ENCODE results near the gene MCF2L. TPM values are rescaled to one million over a fixed set of nuclear protein-coding genes. Genes with fewer than 3 reads are reported as not detected.

Gene MCF2L
- total RNA-seq, 1 donor from 2014 or later = 16.5 TPM

DNA sequence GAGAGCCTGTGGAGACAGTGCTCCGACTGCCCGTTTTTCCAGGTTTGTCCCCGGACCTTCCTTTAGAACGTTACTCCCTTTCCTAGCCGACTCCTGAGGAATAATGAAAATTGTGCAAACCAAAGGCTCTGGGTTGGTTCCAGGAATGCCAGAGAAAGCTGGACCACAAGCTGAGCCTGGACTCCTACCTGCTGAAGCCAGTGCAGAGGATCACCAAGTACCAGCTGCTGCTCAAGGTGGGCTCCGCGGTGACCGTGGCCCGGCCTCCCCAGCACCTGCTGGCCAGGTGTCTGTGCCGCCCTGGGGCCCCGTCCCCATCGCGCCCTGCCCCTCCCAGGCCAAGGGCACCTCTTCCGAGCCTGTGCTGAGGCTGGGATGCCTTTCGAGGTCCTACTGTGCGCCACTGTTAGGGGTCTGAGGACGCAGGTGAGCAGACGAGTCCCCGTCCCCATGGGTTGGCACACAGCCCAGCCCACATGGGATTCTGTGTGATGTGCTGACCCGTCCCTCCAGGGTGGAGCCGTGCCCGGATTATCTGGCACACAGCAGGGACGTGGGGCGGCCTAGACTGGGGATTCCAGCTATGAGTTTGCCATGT lies 116.0 kb downstream of the MCF2L start:
- Mint-ChIP-seq H3K4me1 (ENCODE audit: unreplicated experiment) (peaks cover 4% of the 10 kb centered on the region), H3K27ac (ENCODE audit: unreplicated experiment) (no peak overlapping the region), H3K9me3 (ENCODE audit: unreplicated experiment) (no peaks in the 10 kb centered on the region), H3K27me3 (ENCODE audit: unreplicated experiment) (peaks cover 8% of the 10 kb centered on the region), H3K4me3 (ENCODE audit: unreplicated experiment) (no peak overlapping the region), H3K36me3 (ENCODE audit: low read depth, unreplicated experiment) (peaks cover 7% of the 10 kb centered on the region)
- TF ChIP-seq, protein P1, sequence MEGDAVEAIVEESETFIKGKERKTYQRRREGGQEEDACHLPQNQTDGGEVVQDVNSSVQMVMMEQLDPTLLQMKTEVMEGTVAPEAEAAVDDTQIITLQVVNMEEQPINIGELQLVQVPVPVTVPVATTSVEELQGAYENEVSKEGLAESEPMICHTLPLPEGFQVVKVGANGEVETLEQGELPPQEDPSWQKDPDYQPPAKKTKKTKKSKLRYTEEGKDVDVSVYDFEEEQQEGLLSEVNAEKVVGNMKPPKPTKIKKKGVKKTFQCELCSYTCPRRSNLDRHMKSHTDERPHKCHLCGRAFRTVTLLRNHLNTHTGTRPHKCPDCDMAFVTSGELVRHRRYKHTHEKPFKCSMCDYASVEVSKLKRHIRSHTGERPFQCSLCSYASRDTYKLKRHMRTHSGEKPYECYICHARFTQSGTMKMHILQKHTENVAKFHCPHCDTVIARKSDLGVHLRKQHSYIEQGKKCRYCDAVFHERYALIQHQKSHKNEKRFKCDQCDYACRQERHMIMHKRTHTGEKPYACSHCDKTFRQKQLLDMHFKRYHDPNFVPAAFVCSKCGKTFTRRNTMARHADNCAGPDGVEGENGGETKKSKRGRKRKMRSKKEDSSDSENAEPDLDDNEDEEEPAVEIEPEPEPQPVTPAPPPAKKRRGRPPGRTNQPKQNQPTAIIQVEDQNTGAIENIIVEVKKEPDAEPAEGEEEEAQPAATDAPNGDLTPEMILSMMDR (IDR thresholded peaks at IDR 0.05; ENCODE audit: unreplicated experiment) = no peak
- no peak for DNase-seq (ENCODE audit: low spot score)

DNA sequence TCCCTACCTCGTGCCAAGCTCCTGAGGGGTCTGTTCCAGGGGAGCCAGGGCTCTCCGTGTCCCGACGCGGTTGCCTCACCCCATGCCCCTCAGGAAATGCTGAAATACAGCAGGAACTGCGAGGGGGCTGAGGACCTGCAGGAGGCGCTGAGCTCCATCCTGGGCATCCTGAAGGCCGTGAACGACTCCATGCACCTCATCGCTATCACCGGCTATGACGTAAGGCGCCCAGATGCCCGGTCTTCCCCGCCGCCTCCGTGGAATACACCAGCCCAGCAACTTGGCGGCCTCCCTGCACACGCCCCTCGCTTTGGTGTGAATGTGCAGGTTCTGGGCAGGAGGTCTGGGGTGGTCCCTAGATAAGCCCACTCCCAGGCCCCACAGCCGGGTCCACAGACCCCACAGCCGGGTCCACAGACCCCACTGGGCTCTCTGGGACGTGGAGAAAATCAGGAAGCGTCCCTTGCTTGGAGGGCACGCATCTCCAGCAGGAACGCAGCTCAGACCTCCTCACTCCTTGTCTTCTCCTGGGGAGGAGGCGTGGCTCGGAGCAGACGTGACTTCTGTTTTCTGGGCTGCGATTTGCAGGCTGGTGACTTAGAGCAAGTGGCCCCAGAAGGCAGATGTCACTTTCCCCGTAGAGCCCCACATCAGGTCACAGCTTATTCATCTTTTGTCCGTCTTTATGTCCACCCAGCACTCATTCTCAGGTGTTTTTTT lies 117.2 kb downstream of the MCF2L start:
- no peaks in the 10 kb centered on the region for H3K9me3 Mint-ChIP-seq (ENCODE audit: unreplicated experiment)
- DNase-seq (ENCODE audit: low spot score) = no peak
- H3K4me3 Mint-ChIP-seq (ENCODE audit: unreplicated experiment) = no peak overlapping the region
- H3K27ac Mint-ChIP-seq (ENCODE audit: unreplicated experiment) = no peak overlapping the region
- peaks cover 8% of the 10 kb centered on the region for H3K27me3 Mint-ChIP-seq (ENCODE audit: unreplicated experiment)
- TF ChIP-seq, protein P1 (IDR thresholded peaks at IDR 0.05; ENCODE audit: unreplicated experiment) = no peak
- H3K4me1 Mint-ChIP-seq (ENCODE audit: unreplicated experiment) = peaks cover 4% of the 10 kb centered on the region
- peaks cover 7% of the 10 kb centered on the region for H3K36me3 Mint-ChIP-seq (ENCODE audit: low read depth, unreplicated experiment)

DNA sequence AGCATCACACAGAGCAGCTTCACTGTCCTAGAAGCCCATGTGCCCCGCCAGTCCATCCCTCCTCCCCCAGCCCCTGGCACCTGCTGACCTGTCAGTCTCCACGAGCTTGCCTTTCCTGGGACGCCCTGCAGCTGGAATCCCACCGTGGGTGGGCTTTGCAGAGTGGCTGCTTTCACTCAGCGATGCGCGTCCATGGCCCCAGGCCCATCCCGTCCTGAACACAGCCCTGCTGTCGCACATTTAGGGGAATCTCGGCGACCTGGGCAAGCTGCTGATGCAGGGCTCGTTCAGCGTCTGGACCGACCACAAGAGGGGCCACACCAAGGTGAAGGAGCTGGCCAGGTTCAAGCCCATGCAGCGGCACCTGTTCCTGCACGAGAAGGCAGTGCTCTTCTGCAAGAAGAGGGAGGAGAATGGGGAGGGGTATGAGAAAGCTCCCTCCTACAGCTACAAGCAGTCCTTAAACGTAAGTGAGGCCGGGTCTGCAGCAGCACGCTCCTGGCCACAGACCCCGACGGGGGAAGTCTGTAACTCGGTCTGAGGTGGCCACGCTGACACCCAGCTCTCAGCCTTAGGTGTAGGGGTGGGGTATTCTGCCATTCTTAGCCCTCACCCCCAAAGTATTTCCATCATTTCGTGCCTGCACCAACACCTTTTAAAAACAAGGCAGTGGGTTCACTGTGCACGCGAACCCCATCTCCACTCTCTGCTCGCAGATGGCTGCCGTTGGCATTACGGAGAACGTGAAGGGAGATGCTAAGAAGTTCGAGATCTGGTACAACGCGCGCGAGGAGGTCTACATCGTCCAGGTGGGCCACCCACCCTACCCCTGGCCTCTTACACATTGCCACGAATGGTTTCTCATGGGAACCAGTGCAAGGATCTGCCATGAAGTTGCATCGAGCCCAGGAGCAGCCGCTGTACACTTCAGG lies 118.2 kb downstream of the MCF2L start:
- Mint-ChIP-seq H3K27me3 (ENCODE audit: unreplicated experiment) (peaks cover 9% of the 10 kb centered on the region), H3K4me3 (ENCODE audit: unreplicated experiment) (no peak overlapping the region), H3K27ac (ENCODE audit: unreplicated experiment) (no peak overlapping the region), H3K4me1 (ENCODE audit: unreplicated experiment) (no peaks in the 10 kb centered on the region), H3K9me3 (ENCODE audit: unreplicated experiment) (no peaks in the 10 kb centered on the region), H3K36me3 (ENCODE audit: low read depth, unreplicated experiment) (peaks cover 7% of the 10 kb centered on the region)
- TF ChIP-seq, protein P1 (IDR thresholded peaks at IDR 0.05; ENCODE audit: unreplicated experiment) = no peak
- DNase-seq (ENCODE audit: low spot score) = no peak

DNA sequence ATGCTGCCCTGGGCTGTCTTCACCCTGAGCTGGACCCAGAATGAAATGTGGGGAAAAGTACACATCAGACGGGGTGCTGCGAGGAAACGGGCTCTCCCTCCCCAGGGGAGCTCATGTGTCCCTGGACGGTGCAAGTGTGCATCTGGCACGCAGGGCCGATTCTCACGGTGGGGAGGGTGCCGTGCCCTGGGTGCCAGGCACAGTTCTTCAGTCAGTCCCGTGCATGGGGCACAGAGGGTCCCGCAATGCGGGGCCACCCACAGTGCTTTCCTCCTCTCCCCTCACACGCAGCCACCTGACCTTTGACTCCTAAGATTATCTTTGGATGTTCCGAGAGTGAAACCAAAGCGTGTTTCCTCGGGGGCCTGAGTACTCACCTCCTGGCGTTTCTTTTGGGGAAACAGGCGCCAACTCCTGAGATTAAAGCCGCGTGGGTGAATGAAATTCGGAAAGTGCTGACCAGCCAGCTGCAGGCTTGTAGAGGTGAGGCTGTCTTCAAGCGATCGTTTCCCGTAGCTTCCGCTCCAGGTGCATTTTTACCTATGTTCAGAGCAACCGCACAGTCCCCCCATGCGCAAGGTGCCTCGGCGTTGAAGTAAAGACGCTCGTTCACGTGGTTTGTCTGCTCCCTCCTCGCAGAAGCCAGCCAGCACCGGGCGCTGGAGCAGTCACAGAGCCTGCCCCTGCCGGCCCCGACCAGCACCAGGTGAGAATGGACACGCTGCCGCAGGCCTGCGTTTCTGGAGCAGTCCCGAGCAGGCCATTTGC lies 119.1 kb downstream of the MCF2L start:
- no peak overlapping the region for H3K4me3 Mint-ChIP-seq (ENCODE audit: unreplicated experiment)
- no peak for DNase-seq (ENCODE audit: low spot score)
- H3K36me3 Mint-ChIP-seq (ENCODE audit: low read depth, unreplicated experiment) = peaks cover 7% of the 10 kb centered on the region
- TF ChIP-seq, protein P1 (IDR thresholded peaks at IDR 0.05; ENCODE audit: unreplicated experiment) = no peak
- H3K4me1 Mint-ChIP-seq (ENCODE audit: unreplicated experiment) = no peaks in the 10 kb centered on the region
- H3K27me3 Mint-ChIP-seq (ENCODE audit: unreplicated experiment) = peaks cover 9% of the 10 kb centered on the region
- no peaks in the 10 kb centered on the region for H3K9me3 Mint-ChIP-seq (ENCODE audit: unreplicated experiment)
- no peak overlapping the region for H3K27ac Mint-ChIP-seq (ENCODE audit: unreplicated experiment)
